NT2/D1 (cell line): ENCODE results near the gene SMYD2.

Experiments
- SUZ12 ChIP-seq: IDR thresholded peaks from 2 replicates; pipeline ENCODE4 v1.6.1; 2011; ENCODE audit not compliant: insufficient read length, insufficient read depth; ENCODE audit errors: extremely low read depth
- YY1 ChIP-seq: IDR thresholded peaks from 2 replicates; pipeline ENCODE4 v1.6.1; 2011; ENCODE audit not compliant: insufficient read length, insufficient read depth
- ZNF274 ChIP-seq: IDR thresholded peaks from 2 replicates; pipeline ENCODE4 v1.6.1; 2011; ENCODE audit warnings: mild to moderate bottlenecking, low read depth, low read length

- no peak for TF ChIP-seq ZNF274
- no peak for TF ChIP-seq SUZ12
- no peak for TF ChIP-seq YY1
Measured at GRCh38 chr1:214378492-214378891, 97.5 kb downstream of the SMYD2 start.
